ENCODE results near the gene TSPAN11.

TSPAN11 gene

DNA sequence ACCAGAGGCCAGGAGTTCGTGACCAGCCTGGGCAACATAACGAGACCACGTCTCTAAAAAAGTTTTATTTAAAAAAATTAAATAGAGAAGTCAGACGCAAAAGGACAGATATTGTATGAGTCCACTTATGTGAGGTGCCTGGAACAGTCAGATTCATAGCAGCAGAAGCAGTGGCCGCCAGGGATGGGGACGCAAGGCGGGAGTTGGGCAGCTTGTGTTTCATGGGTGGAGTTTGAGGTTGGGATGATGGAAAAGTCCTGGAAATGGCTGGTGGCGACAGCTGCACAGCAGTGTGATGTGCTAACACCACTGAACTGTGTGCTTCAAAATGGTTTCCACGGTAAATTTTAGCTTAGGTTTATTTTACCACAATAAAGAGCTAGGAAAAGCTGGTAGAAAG lies 89.5 kb downstream of the TSPAN11 start:
- H3F3A ChIP-seq (ENCODE audit: insufficient read depth), result no peaks in the 10 kb centered on the region
- H3K9me2 ChIP-seq (replicated peaks; ENCODE audit: insufficient read depth, low read length), result no peaks in the 10 kb centered on the region
- H3K79me2 ChIP-seq (ENCODE audit: insufficient read depth, low read length), result no peaks in the 10 kb centered on the region
- H3K9ac ChIP-seq (ENCODE audit: low read length), result no peak overlapping the region
- no peak overlapping the region for H3K27ac ChIP-seq (ENCODE audit: low read depth, low read length)
- no peaks in the 10 kb centered on the region for H4K20me1 ChIP-seq (ENCODE audit: low read depth, low read length)
- H3K4me3 ChIP-seq (ENCODE audit: insufficient read depth, low read length, poor library complexity, severe bottlenecking), result no peak overlapping the region
- no peak overlapping the region for H2AFZ ChIP-seq (ENCODE audit: low read depth, low read length, severe bottlenecking)
- no peaks in the 10 kb centered on the region for H3K27me3 ChIP-seq (ENCODE audit: low read length)
- H3K9me3 ChIP-seq (ENCODE audit: insufficient read depth, low read length), result no peaks in the 10 kb centered on the region
- no peaks in the 10 kb centered on the region for H3K36me3 ChIP-seq (ENCODE audit: low read length)
- H3K4me2 ChIP-seq (ENCODE audit: low read depth, low read length, poor library complexity, severe bottlenecking), result no peak overlapping the region
- TF ChIP-seq, protein P1, sequence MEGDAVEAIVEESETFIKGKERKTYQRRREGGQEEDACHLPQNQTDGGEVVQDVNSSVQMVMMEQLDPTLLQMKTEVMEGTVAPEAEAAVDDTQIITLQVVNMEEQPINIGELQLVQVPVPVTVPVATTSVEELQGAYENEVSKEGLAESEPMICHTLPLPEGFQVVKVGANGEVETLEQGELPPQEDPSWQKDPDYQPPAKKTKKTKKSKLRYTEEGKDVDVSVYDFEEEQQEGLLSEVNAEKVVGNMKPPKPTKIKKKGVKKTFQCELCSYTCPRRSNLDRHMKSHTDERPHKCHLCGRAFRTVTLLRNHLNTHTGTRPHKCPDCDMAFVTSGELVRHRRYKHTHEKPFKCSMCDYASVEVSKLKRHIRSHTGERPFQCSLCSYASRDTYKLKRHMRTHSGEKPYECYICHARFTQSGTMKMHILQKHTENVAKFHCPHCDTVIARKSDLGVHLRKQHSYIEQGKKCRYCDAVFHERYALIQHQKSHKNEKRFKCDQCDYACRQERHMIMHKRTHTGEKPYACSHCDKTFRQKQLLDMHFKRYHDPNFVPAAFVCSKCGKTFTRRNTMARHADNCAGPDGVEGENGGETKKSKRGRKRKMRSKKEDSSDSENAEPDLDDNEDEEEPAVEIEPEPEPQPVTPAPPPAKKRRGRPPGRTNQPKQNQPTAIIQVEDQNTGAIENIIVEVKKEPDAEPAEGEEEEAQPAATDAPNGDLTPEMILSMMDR (IDR thresholded peaks at IDR 0.05; ENCODE audit: insufficient read depth, low read length, poor library complexity, severe bottlenecking), result no peak
- TF ChIP-seq EZH2phosphoT487 (conservative IDR thresholded peaks at IDR 0.05; ENCODE audit: low read length), result no peak

DNA sequence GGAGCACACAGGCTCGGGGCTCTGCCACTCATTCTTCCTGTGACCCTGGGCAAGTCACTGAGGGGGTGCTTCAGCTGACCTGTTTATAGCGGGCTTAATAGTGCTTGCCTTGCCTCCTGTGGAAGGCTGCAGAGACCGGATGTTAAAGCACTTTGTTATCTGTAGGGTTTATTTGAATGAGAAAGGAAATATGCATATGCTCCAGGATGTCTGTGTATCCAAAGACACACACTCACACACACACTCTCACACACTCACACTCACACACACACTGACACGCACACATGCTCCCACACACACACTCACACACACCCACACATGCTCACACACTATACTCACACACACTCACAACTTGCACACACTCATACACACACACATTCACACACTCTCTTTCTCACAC lies 91.0 kb downstream of the TSPAN11 start:
- no peak overlapping the region for H3K9ac ChIP-seq (ENCODE audit: low read length)
- H4K20me1 ChIP-seq (ENCODE audit: low read depth, low read length), result no peaks in the 10 kb centered on the region
- H3K27me3 ChIP-seq (ENCODE audit: low read length), result no peaks in the 10 kb centered on the region
- no peaks in the 10 kb centered on the region for H3K36me3 ChIP-seq (ENCODE audit: low read length)
- no peaks in the 10 kb centered on the region for H3K9me2 ChIP-seq (replicated peaks; ENCODE audit: insufficient read depth, low read length)
- H3F3A ChIP-seq (ENCODE audit: insufficient read depth), result no peaks in the 10 kb centered on the region
- no peaks in the 10 kb centered on the region for H3K9me3 ChIP-seq (ENCODE audit: insufficient read depth, low read length)
- no peak for TF ChIP-seq EZH2phosphoT487 (conservative IDR thresholded peaks at IDR 0.05; ENCODE audit: low read length)
- TF ChIP-seq, protein P1 (IDR thresholded peaks at IDR 0.05; ENCODE audit: insufficient read depth, low read length, poor library complexity, severe bottlenecking), result no peak
- no peak overlapping the region for H2AFZ ChIP-seq (ENCODE audit: low read depth, low read length, severe bottlenecking)
- no peaks in the 10 kb centered on the region for H3K79me2 ChIP-seq (ENCODE audit: insufficient read depth, low read length)
- H3K4me3 ChIP-seq (ENCODE audit: insufficient read depth, low read length, poor library complexity, severe bottlenecking), result no peak overlapping the region
- H3K4me2 ChIP-seq (ENCODE audit: low read depth, low read length, poor library complexity, severe bottlenecking), result no peak overlapping the region
- H3K27ac ChIP-seq (ENCODE audit: low read depth, low read length), result no peak overlapping the region

DNA sequence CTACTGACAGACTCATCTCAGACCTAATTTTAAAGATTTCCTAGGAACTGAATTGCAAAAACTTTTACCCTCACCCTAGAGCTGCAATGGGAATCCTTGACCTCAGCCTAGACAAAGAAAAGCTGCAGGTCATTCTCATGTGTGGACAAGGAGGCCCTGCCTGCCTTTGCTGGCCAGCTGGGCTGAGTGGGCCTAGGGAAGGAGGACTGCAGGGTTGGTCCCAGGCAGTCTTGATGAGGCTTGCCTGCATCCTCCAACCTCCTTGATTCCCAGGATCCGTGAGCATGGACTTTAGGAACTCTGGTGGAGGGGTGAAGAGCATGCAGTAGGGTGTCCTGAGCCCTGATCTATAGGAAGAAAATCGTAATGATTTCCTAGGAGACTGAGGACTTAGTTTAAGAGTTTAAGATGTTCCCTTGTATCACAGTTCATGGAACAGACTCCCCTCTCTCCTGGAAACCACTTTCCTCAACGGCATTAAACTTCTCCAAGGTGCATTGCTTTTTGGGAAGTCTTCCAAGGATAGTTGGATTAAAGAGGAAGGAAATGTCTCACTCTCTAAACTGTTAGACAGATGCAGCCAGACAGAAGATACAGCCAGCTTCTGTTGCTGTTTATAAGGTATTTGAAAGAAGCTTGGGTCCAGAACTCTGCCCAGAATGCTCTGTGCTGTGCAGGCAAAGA lies 91.7 kb downstream of the TSPAN11 start:
- H3K9ac ChIP-seq (ENCODE audit: low read length), result no peak overlapping the region
- H3K4me3 ChIP-seq (ENCODE audit: insufficient read depth, low read length, poor library complexity, severe bottlenecking), result no peak overlapping the region
- TF ChIP-seq, protein P1 (IDR thresholded peaks at IDR 0.05; ENCODE audit: insufficient read depth, low read length, poor library complexity, severe bottlenecking), result no peak
- no peak for TF ChIP-seq EZH2phosphoT487 (conservative IDR thresholded peaks at IDR 0.05; ENCODE audit: low read length)
- H3F3A ChIP-seq (ENCODE audit: insufficient read depth), result no peaks in the 10 kb centered on the region
- H3K9me3 ChIP-seq (ENCODE audit: insufficient read depth, low read length), result no peaks in the 10 kb centered on the region
- H3K27ac ChIP-seq (ENCODE audit: low read depth, low read length), result no peak overlapping the region
- no peak overlapping the region for H2AFZ ChIP-seq (ENCODE audit: low read depth, low read length, severe bottlenecking)
- H4K20me1 ChIP-seq (ENCODE audit: low read depth, low read length), result no peaks in the 10 kb centered on the region
- no peak overlapping the region for H3K4me2 ChIP-seq (ENCODE audit: low read depth, low read length, poor library complexity, severe bottlenecking)
- H3K9me2 ChIP-seq (replicated peaks; ENCODE audit: insufficient read depth, low read length), result no peaks in the 10 kb centered on the region
- no peaks in the 10 kb centered on the region for H3K36me3 ChIP-seq (ENCODE audit: low read length)
- no peaks in the 10 kb centered on the region for H3K79me2 ChIP-seq (ENCODE audit: insufficient read depth, low read length)
- H3K27me3 ChIP-seq (ENCODE audit: low read length), result no peaks in the 10 kb centered on the region

Measured in SU-DHL-6 (cell line).